ENCODE results near the gene TRABD2B. TPM values are rescaled to one million over a fixed set of nuclear protein-coding genes. Genes with fewer than 3 reads are reported as not detected.

The TRABD2B gene
- total RNA-seq, 5 donors from 2014 or later (not counting 1 experiment from before 2014, with no cell fraction given): not detected

DNA sequence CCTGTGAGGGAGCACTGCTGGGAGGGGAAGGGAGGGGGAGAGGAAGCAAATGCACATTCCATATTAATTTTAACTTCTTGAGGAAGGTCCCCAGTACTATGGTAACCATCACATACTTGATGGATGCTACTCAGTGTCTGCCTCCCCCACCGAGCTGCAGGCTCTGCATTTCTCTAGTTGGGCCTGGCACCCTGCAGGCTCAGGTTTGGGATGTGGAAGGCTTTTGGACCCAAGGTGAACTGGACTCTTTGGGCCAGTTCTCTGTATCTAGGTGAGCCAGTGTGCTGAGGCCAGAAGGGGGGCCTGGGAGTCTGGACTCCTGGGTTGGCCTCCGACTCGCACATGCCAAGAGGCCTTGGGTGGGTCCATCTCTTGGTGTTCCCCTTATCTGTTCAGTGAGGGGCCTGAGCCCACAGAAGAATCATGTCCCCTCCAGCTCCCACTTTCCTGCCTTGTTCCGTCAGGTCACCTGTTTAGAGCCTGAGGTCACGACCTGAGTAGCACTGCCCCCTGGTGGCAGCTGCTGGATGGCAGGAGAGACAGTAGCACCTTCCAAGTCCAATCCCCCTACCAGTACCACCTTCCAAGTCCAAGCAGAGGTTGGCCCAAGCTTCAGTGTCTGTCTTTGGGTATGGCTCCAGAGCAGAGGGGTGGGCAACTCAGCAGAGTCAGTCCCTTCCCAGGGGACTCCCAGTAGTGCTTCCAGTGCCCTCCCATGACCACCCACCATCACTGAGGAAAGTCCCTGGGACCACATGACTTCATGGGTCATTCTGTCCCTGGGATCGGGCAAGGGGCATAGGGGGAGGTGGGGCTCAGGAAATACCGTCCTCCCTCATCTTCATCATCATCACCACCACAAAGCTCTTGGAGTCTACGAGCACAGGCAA, 241.8 kb downstream of the TRABD2B start:
- Histone ChIP-seq H3K27me3 (replicated peaks in 1 of 2; ENCODE audit: control insufficient read depth in 2 of 2, extremely low read depth in 1 of 2, insufficient read depth in 2 of 2, low read length in 1 of 2) (peaks cover 0 to 36% of the 10 kb centered on the region in 2 experiments), H3K27ac (ENCODE audit: low read length) (no peak overlapping the region), H3K4me1 (ENCODE audit: control insufficient read depth in 1 of 2, extremely low read depth in 1 of 2, insufficient read depth in 2 of 2, low read length in 2 of 2) (peaks cover 0 to 2% of the 10 kb centered on the region in 2 experiments), H3K36me3 (ENCODE audit: control insufficient read depth in 2 of 2, extremely low read depth in 1 of 2, insufficient read depth in 1 of 2, low read length in 1 of 2) (no peaks in the 10 kb centered on the region), H3K9me3 (no peaks in the 10 kb centered on the region), H3K4me3 (ENCODE audit: control insufficient read depth in 1 of 2, extremely low read depth in 1 of 2, low read length in 1 of 2) (no peak overlapping the region)
- WGBS (ENCODE audit: insufficient coverage): 64% methylated on average over 4 of the region's 8 CpGs
- ChIA-PET CTCF (interaction anchor here in 1 of 2 donors (0.7 kb wide), 1 partner anchor 1545 kb away, joined by 3 read pairs; no protein-coding TSS in a partner anchor), POLR2A (no interaction called here)
- peaks cover 23 to 27% of the 10 kb centered on the region in 2 donors for H3K27me3 Mint-ChIP-seq
- no peaks in the 10 kb centered on the region for H3K4me1 Mint-ChIP-seq
- DNase-seq: peak in 25 of 35 experiments; percentile 5 to 49 (median 19)
- no peaks in the 10 kb centered on the region for H3K36me3 Mint-ChIP-seq
- H3K27ac Mint-ChIP-seq: no peak overlapping the region
- H3K9me3 Mint-ChIP-seq: no peaks in the 10 kb centered on the region
- no peak overlapping the region for H3K4me3 Mint-ChIP-seq
- peak in 1 of 4 experiments; percentile 54 for ATAC-seq (replicated peaks in 1 of 4)

DNA sequence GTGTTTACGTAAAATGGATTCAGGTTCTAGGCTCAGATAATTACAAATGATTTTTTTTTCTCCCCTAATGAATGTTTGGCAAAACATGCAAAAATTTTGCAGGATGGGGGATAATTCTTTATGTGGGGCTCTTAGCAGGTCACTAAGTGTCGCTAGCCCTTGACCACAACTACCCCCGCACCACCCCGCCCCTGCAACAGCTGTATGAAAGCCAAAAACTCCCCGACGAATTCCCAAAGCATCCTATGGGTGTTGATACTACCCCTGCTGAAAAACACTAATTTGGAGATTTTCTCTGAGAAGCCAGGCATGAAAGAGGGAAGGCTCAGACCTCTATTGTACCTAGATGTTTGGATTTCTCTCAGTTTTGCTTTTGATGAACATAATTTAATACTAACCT, 243.0 kb downstream of the TRABD2B start:
- Mint-ChIP-seq H3K27me3 (peaks cover 19 to 25% of the 10 kb centered on the region in 2 donors), H3K4me1 (no peaks in the 10 kb centered on the region), H3K36me3 (no peaks in the 10 kb centered on the region), H3K4me3 (no peak overlapping the region), H3K27ac (no peak overlapping the region), H3K9me3 (no peaks in the 10 kb centered on the region)
- H3K9me3 ChIP-seq: no peaks in the 10 kb centered on the region
- H3K4me3 ChIP-seq (ENCODE audit: control insufficient read depth in 1 of 2, extremely low read depth in 1 of 2, low read length in 1 of 2): no peak overlapping the region
- H3K4me1 ChIP-seq (ENCODE audit: control insufficient read depth in 1 of 2, extremely low read depth in 1 of 2, insufficient read depth in 2 of 2, low read length in 2 of 2): peaks cover 0 to 2% of the 10 kb centered on the region in 2 experiments
- no peak for DNase-seq
- H3K27me3 ChIP-seq (replicated peaks in 1 of 2; ENCODE audit: control insufficient read depth in 2 of 2, extremely low read depth in 1 of 2, insufficient read depth in 2 of 2, low read length in 1 of 2): peaks cover 0 to 36% of the 10 kb centered on the region in 2 experiments
- ATAC-seq (replicated peaks in 1 of 4): no peak
- no peak overlapping the region for H3K27ac ChIP-seq (ENCODE audit: low read length)
- POLR2A ChIA-PET: no interaction called here
- no CpG with 5 or more reads among the region's 6 CpGs for WGBS (ENCODE audit: insufficient coverage)
- H3K36me3 ChIP-seq (ENCODE audit: control insufficient read depth in 2 of 2, extremely low read depth in 1 of 2, insufficient read depth in 1 of 2, low read length in 1 of 2): no peaks in the 10 kb centered on the region
- CTCF ChIA-PET: interaction anchor here in 1 of 2 donors (0.7 kb wide), 1 partner anchor 1544 kb away, joined by 3 read pairs; no protein-coding TSS in a partner anchor

DNA sequence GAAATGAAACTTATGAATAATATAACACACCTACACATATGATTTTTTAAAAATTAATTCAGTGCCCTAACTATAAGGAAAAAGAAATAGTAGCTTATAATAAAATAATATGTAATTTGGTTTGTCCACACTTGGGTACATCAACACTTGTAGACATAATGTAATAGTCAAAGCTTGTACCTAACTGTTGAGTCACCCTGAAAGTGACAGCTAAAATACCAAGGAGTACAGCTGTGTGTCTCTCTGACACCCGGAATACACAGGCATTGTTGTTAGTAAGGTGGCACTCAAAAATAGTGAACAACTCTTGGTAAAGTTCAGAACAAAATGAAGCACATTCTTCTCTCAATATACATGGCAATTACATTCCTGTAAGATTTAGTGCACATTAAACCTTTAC, 243.4 kb downstream of the TRABD2B start:
- Histone ChIP-seq H3K27ac (ENCODE audit: low read length) (no peak overlapping the region), H3K9me3 (no peaks in the 10 kb centered on the region), H3K36me3 (ENCODE audit: control insufficient read depth in 2 of 2, extremely low read depth in 1 of 2, insufficient read depth in 1 of 2, low read length in 1 of 2) (no peaks in the 10 kb centered on the region), H3K27me3 (replicated peaks in 1 of 2; ENCODE audit: control insufficient read depth in 2 of 2, extremely low read depth in 1 of 2, insufficient read depth in 2 of 2, low read length in 1 of 2) (peaks cover 0 to 36% of the 10 kb centered on the region in 2 experiments), H3K4me3 (ENCODE audit: control insufficient read depth in 1 of 2, extremely low read depth in 1 of 2, low read length in 1 of 2) (no peak overlapping the region), H3K4me1 (ENCODE audit: control insufficient read depth in 1 of 2, extremely low read depth in 1 of 2, insufficient read depth in 2 of 2, low read length in 2 of 2) (peaks cover 0 to 2% of the 10 kb centered on the region in 2 experiments)
- ChIA-PET CTCF (interaction anchor here in 1 of 2 donors (0.6 kb wide), 1 partner anchor 41 kb away, joined by 4 read pairs; no protein-coding TSS in a partner anchor), POLR2A (no interaction called here)
- Mint-ChIP-seq H3K36me3 (no peaks in the 10 kb centered on the region), H3K27ac (no peak overlapping the region), H3K9me3 (no peaks in the 10 kb centered on the region), H3K4me3 (no peak overlapping the region), H3K27me3 (peaks cover 18 to 25% of the 10 kb centered on the region in 2 donors), H3K4me1 (no peaks in the 10 kb centered on the region)
- no peak for ATAC-seq (replicated peaks in 1 of 4)
- DNase-seq: no peak
- WGBS (ENCODE audit: insufficient coverage): no CpG with 5 or more reads among the region's 1 CpG

DNA sequence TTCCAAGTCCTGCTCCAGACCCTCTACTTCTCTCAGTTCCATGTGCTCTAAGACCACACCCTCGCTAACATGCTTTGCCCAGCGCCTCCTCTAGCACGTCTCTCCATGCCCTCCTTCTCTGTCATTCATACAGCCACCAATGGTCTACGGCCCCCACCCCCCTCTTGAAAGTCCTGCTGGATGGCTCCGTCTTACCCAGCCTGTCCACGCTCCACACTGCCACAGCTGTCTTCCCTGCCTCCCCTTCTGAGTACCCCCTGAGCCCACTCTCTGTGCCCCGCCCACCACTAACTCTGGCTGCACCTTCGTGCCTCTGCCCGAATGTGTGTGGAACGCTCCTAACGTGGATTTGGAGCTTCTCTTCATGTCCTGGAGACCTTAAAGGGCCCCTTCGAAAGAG, 244.6 kb downstream of the TRABD2B start:
- Mint-ChIP-seq H3K4me1 (no peaks in the 10 kb centered on the region), H3K9me3 (no peaks in the 10 kb centered on the region), H3K27me3 (peaks cover 13 to 21% of the 10 kb centered on the region in 2 donors), H3K27ac (no peak overlapping the region), H3K4me3 (no peak overlapping the region), H3K36me3 (no peaks in the 10 kb centered on the region)
- ChIA-PET POLR2A (no interaction called here), CTCF (no interaction called here)
- ATAC-seq (replicated peaks in 1 of 4) (no peak), DNase-seq (no peak)
- Histone ChIP-seq H3K9me3 (no peaks in the 10 kb centered on the region), H3K27ac (ENCODE audit: low read length) (no peak overlapping the region), H3K36me3 (ENCODE audit: control insufficient read depth in 2 of 2, extremely low read depth in 1 of 2, insufficient read depth in 1 of 2, low read length in 1 of 2) (no peaks in the 10 kb centered on the region), H3K4me1 (ENCODE audit: control insufficient read depth in 1 of 2, extremely low read depth in 1 of 2, insufficient read depth in 2 of 2, low read length in 2 of 2) (peaks cover 0 to 2% of the 10 kb centered on the region in 2 experiments), H3K4me3 (ENCODE audit: control insufficient read depth in 1 of 2, extremely low read depth in 1 of 2, low read length in 1 of 2) (no peak overlapping the region), H3K27me3 (replicated peaks in 1 of 2; ENCODE audit: control insufficient read depth in 2 of 2, extremely low read depth in 1 of 2, insufficient read depth in 2 of 2, low read length in 1 of 2) (peaks cover 0 to 32% of the 10 kb centered on the region in 2 experiments)
- WGBS (ENCODE audit: insufficient coverage): 81% methylated on average over 12 of the region's 12 CpGs

DNA sequence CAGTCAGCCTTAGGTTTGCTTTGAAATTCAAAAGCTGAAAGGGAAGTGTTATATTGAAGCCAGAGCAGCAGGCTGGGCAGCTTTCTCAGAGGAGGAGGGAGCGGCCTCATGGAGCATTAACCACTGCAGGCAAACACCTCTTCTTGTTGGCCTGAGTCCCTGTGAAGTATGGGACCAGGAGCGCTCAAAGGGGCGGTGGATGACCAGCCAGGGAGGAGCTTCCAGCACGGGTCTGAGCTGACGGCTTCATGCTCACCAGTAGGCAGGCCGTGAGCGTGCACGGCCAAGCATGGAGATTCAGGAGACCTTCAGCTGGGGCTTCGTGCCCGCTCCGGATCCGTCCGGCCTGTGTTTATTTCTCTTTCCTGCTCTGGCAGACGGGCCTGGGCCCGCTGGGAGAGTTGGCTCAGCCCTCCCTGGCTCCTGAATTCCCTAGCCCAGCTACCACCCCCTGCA, 245.2 kb downstream of the TRABD2B start:
- no peaks in the 10 kb centered on the region for H3K9me3 ChIP-seq
- ChIA-PET CTCF (no interaction called here), POLR2A (no interaction called here)
- Mint-ChIP-seq H3K27ac (no peak overlapping the region), H3K4me1 (no peaks in the 10 kb centered on the region), H3K27me3 (peaks cover 13 to 21% of the 10 kb centered on the region in 2 donors), H3K36me3 (no peaks in the 10 kb centered on the region), H3K9me3 (no peaks in the 10 kb centered on the region), H3K4me3 (no peak overlapping the region)
- WGBS (ENCODE audit: insufficient coverage): 87% methylated on average over 12 of the region's 15 CpGs
- H3K27ac ChIP-seq (ENCODE audit: low read length): no peak overlapping the region
- ATAC-seq (replicated peaks in 1 of 4): no peak
- peaks cover 0 to 2% of the 10 kb centered on the region in 2 experiments for H3K4me1 ChIP-seq (ENCODE audit: control insufficient read depth in 1 of 2, extremely low read depth in 1 of 2, insufficient read depth in 2 of 2, low read length in 2 of 2)
- DNase-seq: no peak
- no peak overlapping the region for H3K4me3 ChIP-seq (ENCODE audit: control insufficient read depth in 1 of 2, extremely low read depth in 1 of 2, low read length in 1 of 2)
- no peaks in the 10 kb centered on the region for H3K36me3 ChIP-seq (ENCODE audit: control insufficient read depth in 2 of 2, extremely low read depth in 1 of 2, insufficient read depth in 1 of 2, low read length in 1 of 2)
- H3K27me3 ChIP-seq (replicated peaks in 1 of 2; ENCODE audit: control insufficient read depth in 2 of 2, extremely low read depth in 1 of 2, insufficient read depth in 2 of 2, low read length in 1 of 2): peaks cover 0 to 30% of the 10 kb centered on the region in 2 experiments

DNA sequence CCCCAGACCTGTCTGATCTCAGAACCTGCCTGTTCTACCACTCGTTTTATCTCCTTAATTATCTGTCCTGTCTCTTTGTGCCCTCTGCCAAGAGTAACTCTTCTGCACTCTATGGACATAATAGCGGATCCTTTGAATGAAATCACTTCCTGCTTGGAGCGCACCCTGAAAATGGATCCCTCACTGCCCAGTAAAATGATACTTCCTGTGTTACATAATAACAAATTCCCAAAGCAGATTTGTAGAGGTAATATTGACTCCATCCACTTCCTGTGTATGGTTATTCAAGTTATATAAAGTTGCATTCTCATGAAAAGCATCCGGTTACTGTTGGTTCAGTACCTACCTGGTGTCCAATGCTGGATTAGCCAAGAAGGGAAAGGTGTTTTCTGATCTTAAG, 246.0 kb downstream of the TRABD2B start:
- no peaks in the 10 kb centered on the region for H3K9me3 Mint-ChIP-seq
- ATAC-seq (replicated peaks in 1 of 4): no peak
- peaks cover 0 to 2% of the 10 kb centered on the region in 2 experiments for H3K4me1 ChIP-seq (ENCODE audit: control insufficient read depth in 1 of 2, extremely low read depth in 1 of 2, insufficient read depth in 2 of 2, low read length in 2 of 2)
- DNase-seq: no peak
- H3K27ac ChIP-seq (ENCODE audit: low read length): no peak overlapping the region
- peaks cover 9 to 15% of the 10 kb centered on the region in 2 donors for H3K27me3 Mint-ChIP-seq
- CTCF ChIA-PET: no interaction called here
- H3K4me3 ChIP-seq (ENCODE audit: control insufficient read depth in 1 of 2, extremely low read depth in 1 of 2, low read length in 1 of 2): no peak overlapping the region
- H3K9me3 ChIP-seq: no peaks in the 10 kb centered on the region
- no peaks in the 10 kb centered on the region for H3K4me1 Mint-ChIP-seq
- POLR2A ChIA-PET: no interaction called here
- peaks cover 0 to 27% of the 10 kb centered on the region in 2 experiments for H3K27me3 ChIP-seq (replicated peaks in 1 of 2; ENCODE audit: control insufficient read depth in 2 of 2, extremely low read depth in 1 of 2, insufficient read depth in 2 of 2, low read length in 1 of 2)
- no peak overlapping the region for H3K4me3 Mint-ChIP-seq
- no peak overlapping the region for H3K27ac Mint-ChIP-seq
- H3K36me3 ChIP-seq (ENCODE audit: control insufficient read depth in 2 of 2, extremely low read depth in 1 of 2, insufficient read depth in 1 of 2, low read length in 1 of 2): no peaks in the 10 kb centered on the region
- no peaks in the 10 kb centered on the region for H3K36me3 Mint-ChIP-seq
- 58% methylated on average over 2 of the region's 4 CpGs for WGBS (ENCODE audit: insufficient coverage)
